ENCODE data around the gene OR2G3.

- TF ChIP-seq CTCF (IDR thresholded peaks at IDR 0.05) (no peak), POLR2A (IDR thresholded peaks at IDR 0.05) (no peak)
These were observed 41.5 kb downstream of the OR2G3 start for GRCh38 chr1:247646867-247647266.

All from heart left ventricle (tissue), 13 donors.